GM12873 (cell line): ENCODE results near the gene OR5K2.

Experiments
- TF ChIP-seq, protein P1 (sequence below): IDR thresholded peaks from 2 replicates; pipeline ENCODE4 v1.5.1; 2012; ENCODE audit warnings: low read depth, mild to moderate bottlenecking, moderate library complexity, low read length, control low read depth; ENCODE audit not compliant: insufficient read depth; ENCODE audit errors: missing control alignments

Gene OR5K2

GRCh38 chr3:98462901-98463300, 34.6 kb upstream of the OR5K2 start, which contains the start of gene OR5K1:
OR5K1 (plus strand) TSS chr3:98463201; CDS start chr3:98469577, 6,376 bp downstream.
- TF ChIP-seq, protein P1, sequence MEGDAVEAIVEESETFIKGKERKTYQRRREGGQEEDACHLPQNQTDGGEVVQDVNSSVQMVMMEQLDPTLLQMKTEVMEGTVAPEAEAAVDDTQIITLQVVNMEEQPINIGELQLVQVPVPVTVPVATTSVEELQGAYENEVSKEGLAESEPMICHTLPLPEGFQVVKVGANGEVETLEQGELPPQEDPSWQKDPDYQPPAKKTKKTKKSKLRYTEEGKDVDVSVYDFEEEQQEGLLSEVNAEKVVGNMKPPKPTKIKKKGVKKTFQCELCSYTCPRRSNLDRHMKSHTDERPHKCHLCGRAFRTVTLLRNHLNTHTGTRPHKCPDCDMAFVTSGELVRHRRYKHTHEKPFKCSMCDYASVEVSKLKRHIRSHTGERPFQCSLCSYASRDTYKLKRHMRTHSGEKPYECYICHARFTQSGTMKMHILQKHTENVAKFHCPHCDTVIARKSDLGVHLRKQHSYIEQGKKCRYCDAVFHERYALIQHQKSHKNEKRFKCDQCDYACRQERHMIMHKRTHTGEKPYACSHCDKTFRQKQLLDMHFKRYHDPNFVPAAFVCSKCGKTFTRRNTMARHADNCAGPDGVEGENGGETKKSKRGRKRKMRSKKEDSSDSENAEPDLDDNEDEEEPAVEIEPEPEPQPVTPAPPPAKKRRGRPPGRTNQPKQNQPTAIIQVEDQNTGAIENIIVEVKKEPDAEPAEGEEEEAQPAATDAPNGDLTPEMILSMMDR, result no peak

- TF ChIP-seq, protein P1, result no peak
These were observed 14.6 kb upstream of the OR5K2 start for GRCh38 chr3:98482717-98483482.

DNA sequence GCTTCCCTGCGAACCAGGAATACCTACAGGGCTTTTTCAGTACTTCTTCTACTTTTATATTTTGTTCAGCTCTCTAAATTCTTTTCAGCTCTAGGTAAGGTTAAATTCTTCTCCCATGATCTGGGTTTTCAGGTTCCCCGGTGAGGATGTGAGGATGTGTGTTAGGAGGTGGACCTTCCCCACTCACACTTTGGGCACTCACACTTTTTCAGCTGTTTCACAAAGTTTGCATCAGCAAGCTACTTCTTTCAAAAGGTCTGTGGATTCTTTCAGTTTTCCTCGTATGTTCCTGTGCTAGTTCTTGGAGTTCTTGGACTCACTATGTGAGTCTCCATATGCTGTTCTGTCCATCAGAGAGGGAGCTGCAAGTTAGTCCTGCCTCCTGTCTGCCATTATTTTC, 13.9 kb upstream of the OR5K2 start:
- TF ChIP-seq, protein P1, result no peak

DNA sequence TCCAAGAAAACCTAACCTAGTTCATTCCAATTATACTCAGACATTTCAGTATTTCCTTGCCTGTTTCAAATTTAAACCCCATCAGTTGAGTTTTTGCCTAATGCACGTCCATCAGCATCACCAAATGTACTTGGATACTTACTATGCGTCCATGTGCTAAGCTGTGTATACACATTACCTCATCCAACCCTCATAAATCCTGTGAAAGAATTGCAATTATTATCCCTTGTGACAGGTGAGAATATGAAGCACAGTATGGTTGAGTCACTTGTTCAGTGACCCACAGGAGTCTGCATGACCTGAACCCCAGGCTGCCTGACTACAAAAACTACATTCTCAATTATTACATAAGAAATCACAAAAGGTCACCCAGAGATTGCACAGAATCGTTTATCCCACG, 2.5 kb downstream of the OR5K2 start:
- TF ChIP-seq, protein P1, result no peak

DNA sequence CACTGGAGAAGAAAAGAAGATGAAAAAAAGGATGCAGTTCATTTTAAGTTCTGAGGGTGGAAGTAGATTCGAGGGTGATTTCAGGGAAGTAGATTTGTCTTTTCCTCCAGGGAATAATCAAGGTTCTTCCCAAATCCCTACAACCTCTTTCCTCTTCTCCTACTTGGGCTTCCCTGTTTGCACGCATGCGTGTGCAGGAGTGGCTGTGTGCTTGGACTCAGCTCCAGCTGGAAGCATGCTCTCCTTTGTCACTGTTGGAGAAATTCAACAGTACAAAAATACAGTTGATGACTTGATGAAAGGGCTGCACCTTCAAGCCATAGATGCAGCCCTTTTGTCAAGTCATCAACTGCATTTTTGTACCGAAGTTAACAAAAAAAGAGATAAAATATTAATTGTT, 3.8 kb downstream of the OR5K2 start:
- TF ChIP-seq, protein P1, result no peak

GRCh38 chr3:98501863-98502576, 4.5 kb downstream of the OR5K2 start:
- TF ChIP-seq, protein P1, result no peak

- TF ChIP-seq, protein P1, result no peak
These were observed 7.1 kb downstream of the OR5K2 start for GRCh38 chr3:98504539-98504938.
